BLaER1 treated with 17β-estradiol and CSF1 and Interleukin-3, amounts not matched to agents 10 nM and 100 nM (cell line): ENCODE measurements around the gene PSMA7.

Experiments used
- H3K27ac ChIP-seq, 11 experiments: shearing (Covaris generic); formaldehyde crosslinking; 2 replicates each; pipeline ENCODE4 v1.8.1; 2022
- H3K27me3 ChIP-seq, 11 experiments: shearing (Covaris generic); formaldehyde crosslinking; 2 replicates each; pipeline ENCODE4 v1.8.1; 2022
- H3K36me3 ChIP-seq, 11 experiments: shearing (Covaris generic); formaldehyde crosslinking; 2 replicates each; pipeline ENCODE4 v1.8.1; 2022
- H3K4me1 ChIP-seq, 10 experiments: shearing (Covaris generic); formaldehyde crosslinking; 2 replicates each; pipeline ENCODE4 v1.8.1; 2022
- H3K4me2 ChIP-seq, 11 experiments: shearing (Covaris generic); formaldehyde crosslinking; 2 replicates each; pipeline ENCODE4 v1.8.1; 2022
- H3K4me3 ChIP-seq, 10 experiments: shearing (Covaris generic); formaldehyde crosslinking; 2 replicates each; pipeline ENCODE4 v1.8.1; 2022
- H3K9ac ChIP-seq, 11 experiments: shearing (Covaris generic); formaldehyde crosslinking; 2 replicates each; pipeline ENCODE4 v1.8.1; 2022
- H3K9me3 ChIP-seq, 11 experiments: shearing (Covaris generic); formaldehyde crosslinking; replicated peaks in 1 of 11; 2 replicates each; pipeline ENCODE4 v1.8.1; 2022
- H4K20me1 ChIP-seq, 11 experiments: shearing (Covaris generic); formaldehyde crosslinking; 2 replicates each; pipeline ENCODE4 v1.8.1; 2022
- Cebpa-rat ChIP-seq, 11 experiments: shearing (Covaris generic); IDR thresholded peaks; 2 replicates each; pipeline ENCODE4 v1.8.1; 2022

Gene PSMA7

DNA sequence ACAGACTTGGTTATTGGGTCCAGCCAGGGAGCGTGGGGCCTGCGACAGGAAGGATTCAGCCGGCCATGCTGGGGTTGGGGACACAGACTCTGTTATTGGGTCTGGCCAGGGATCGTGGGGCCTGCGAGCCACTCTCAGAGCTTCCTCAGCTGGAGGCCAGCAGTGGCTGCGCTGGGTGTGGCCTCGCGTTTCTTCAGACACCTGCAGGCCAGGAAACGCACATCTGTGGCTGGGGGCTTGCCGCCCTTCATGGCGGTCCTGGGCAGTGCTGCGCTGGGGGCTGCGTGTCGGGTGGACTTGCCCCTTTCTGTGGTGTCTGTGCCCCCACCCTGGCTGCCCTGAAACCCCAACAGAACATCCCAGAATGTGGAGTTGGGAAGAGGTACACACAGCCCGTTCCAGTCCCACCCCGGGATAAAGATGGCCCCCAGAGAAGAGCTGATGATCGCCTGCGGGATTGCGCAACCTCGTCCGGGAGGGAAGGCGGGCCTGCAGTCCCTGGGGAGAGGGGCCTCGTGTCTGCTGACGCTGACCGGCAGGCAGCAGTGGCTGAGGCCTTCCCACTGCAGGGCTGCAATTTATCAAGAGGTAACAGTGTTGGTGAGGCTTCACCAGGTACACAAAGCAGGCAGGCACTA lies 22.7 kb upstream of the PSMA7 start:
- no peaks in the 10 kb centered on the region for H3K9me3 ChIP-seq
- peak in 9 of 11 experiments; percentile 30 to 83 (median 51); a peak in 8 of 22 replicates for TF ChIP-seq Cebpa-rat (IDR thresholded peaks at IDR 0.05)
- H3K27ac ChIP-seq = no peak overlapping the region; a peak in 1 of 22 replicates
- H3K9ac ChIP-seq = no peak overlapping the region
- H3K27me3 ChIP-seq = no peaks in the 10 kb centered on the region
- H4K20me1 ChIP-seq = peaks cover 0 to 77% (median 8%) of the 10 kb centered on the region in 11 experiments; a peak in 12 of 22 replicates
- no peak overlapping the region for H3K4me3 ChIP-seq
- H3K4me1 ChIP-seq = peaks cover 0 to 8% (median 0%) of the 10 kb centered on the region in 10 experiments; a peak in 5 of 20 replicates
- H3K4me2 ChIP-seq = no peak overlapping the region
- H3K36me3 ChIP-seq = peaks cover 80 to 99% (median 92%) of the 10 kb centered on the region in 11 experiments

DNA sequence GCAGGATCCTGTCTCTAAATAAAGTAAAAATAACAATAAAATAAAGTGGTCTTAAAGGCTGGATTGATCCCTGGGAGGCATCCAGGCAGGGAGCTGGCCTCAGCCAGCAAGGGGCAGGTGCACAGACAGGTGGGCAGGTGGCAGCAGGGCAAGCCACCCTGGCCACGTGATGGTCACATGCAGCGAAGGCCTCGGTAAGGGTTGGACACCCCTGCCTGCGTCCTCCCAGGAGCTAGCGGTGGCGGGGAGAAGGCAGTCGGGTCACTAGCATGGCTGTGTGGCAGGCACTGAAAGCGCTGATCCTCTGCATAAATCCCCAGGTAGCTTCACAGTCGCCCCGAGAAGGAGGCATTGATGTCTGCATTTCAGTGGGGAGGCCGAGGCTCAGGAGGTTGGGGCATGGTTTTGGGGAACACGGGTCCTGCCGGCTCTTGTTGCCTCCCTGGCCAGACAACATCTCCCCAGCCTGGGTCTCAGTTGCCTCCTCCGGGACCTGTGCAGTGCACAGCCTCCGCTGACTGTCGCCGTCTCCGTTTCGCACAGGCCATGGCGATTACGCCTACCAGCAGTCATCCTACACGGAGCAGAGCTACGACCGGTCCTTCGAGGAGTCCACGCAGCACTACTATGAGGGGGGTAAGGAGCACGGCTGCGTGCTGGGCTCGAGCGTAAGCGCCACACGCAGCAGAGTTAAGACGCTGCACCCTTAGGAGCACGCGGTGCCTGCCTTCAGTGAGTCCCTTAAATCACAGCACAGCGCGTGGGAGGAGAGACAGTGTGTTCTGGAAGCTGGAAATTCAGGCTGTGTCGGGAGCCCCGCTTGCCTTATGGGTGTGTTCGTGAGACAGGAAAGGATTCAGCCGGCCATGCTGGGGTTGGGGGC lies 21.9 kb upstream of the PSMA7 start:
- Histone ChIP-seq H3K36me3 (peaks cover 85 to 99% (median 97%) of the 10 kb centered on the region in 11 experiments), H3K4me3 (no peak overlapping the region), H4K20me1 (peaks cover 0 to 82% (median 13%) of the 10 kb centered on the region in 11 experiments; a peak in 12 of 22 replicates), H3K27ac (no peak overlapping the region), H3K9ac (no peak overlapping the region), H3K4me1 (peaks cover 0 to 9% (median 0%) of the 10 kb centered on the region in 10 experiments; a peak in 5 of 20 replicates), H3K9me3 (no peaks in the 10 kb centered on the region), H3K27me3 (no peaks in the 10 kb centered on the region), H3K4me2 (no peak overlapping the region)
- TF ChIP-seq Cebpa-rat (IDR thresholded peaks at IDR 0.05) = no peak

DNA sequence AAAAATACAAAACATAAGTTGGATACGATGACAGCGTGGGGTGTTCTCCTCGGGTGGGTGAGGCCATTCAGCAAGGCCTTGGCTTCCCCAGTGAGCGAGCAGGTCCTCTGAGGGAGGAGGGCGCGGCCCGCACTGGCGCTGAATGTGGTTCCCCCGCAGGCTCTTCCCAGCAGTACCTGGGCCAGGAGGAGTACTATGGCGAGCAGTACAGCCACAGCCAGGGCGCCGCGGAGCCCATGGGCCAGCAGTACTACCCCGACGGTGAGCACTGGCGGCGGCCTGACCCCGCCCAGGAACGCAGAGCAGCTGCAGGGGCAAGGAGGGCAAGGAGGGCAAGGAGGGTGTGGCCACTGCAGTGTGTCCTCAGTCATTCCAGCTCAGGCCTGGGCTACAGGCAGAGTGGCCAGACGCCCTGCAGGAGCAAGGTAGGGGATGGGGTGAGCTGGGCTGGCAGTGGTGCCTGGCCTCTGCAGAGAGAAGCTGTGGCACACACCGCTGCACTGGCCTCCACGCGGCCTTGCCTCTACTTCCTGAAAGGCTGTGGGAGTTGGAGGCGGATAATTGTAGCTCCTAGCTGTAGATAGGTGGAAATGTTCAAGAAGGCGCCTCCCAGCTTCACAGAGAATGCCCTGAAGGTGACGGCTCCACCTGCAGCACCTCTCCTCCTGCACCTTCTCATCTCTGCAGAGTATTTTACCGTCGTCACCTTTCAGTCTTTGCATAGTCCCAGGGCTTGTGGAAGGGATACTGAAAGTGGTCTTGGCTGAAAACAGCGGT lies 21.0 kb upstream of the PSMA7 start:
- no peak overlapping the region for H3K27ac ChIP-seq
- TF ChIP-seq Cebpa-rat (IDR thresholded peaks at IDR 0.05) = no peak
- H3K4me2 ChIP-seq = no peak overlapping the region
- no peaks in the 10 kb centered on the region for H3K9me3 ChIP-seq
- no peak overlapping the region for H3K4me3 ChIP-seq
- peaks cover 2 to 81% (median 20%) of the 10 kb centered on the region in 11 experiments; a peak in 21 of 22 replicates for H4K20me1 ChIP-seq
- H3K27me3 ChIP-seq = no peaks in the 10 kb centered on the region
- peaks cover 81 to 97% (median 95%) of the 10 kb centered on the region in 11 experiments for H3K36me3 ChIP-seq
- H3K9ac ChIP-seq = no peak overlapping the region
- peaks cover 3 to 17% (median 6%) of the 10 kb centered on the region in 10 experiments; a peak in 16 of 20 replicates for H3K4me1 ChIP-seq

DNA sequence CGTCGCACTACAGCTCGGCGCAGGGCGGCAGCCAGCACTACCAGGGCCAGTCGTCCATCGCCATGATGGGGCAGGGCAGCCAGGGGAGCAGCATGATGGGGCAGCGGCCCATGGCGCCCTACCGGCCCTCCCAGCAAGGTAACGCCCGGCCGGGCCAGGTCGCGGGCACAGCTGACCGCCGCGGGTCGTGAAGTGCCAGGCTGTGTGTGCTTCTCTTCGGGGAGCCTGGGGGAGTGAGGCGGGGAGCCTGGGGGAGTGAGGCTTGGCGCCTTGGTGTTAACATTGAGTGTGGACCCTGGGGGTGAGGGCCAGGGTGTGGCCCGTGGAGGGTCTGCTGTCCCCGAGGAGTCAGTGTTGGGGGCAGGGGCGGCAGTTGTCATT lies 20.3 kb upstream of the PSMA7 start:
- H3K4me1 ChIP-seq = peaks cover 6 to 19% (median 13%) of the 10 kb centered on the region in 10 experiments; a peak in 18 of 20 replicates
- no peaks in the 10 kb centered on the region for H3K27me3 ChIP-seq
- H3K4me2 ChIP-seq = no peak overlapping the region
- H3K9me3 ChIP-seq = no peaks in the 10 kb centered on the region
- no peak overlapping the region for H3K27ac ChIP-seq
- peaks cover 74 to 97% (median 93%) of the 10 kb centered on the region in 11 experiments for H3K36me3 ChIP-seq
- H3K4me3 ChIP-seq = no peak overlapping the region
- H4K20me1 ChIP-seq = peaks cover 8 to 81% (median 27%) of the 10 kb centered on the region in 11 experiments; a peak in 21 of 22 replicates
- no peak overlapping the region for H3K9ac ChIP-seq
- no peak for TF ChIP-seq Cebpa-rat (IDR thresholded peaks at IDR 0.05)

DNA sequence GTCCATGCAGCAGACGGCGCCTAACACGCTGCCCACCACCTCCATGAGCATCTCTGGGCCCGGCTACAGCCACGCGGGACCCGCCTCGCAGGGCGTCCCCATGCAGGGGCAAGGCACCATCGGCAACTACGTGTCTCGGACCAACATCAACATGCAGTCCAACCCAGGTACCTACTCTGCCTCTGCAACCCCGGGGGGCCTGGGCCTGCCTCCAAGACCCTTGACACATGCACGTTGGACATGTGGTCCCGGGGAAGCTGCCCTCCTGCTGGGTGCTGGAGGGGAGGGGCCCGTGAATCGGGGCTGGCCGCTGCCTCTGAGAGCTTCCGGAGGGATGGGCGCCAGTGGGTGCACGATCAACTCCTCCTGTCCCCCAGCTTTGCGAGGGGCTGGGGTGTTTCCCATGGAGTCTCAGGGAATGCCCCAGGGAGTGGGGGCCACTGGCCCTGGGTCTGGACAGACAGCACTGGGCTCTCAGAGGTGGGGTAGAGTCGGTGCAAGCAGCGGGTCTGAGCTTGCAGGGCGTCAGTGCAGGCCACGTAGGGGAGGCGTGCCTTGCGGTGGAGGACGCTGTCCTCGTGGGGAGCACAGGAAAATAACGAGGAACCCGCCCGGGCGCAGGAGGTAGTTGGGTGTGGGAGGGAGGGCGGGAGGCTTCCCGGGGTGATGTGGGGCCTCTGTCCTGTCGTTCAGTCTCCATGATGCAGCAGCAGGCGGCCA lies 19.7 kb upstream of the PSMA7 start:
- H4K20me1 ChIP-seq = peaks cover 13 to 82% (median 32%) of the 10 kb centered on the region in 11 experiments
- no peak for TF ChIP-seq Cebpa-rat (IDR thresholded peaks at IDR 0.05)
- H3K27me3 ChIP-seq = no peaks in the 10 kb centered on the region
- H3K4me1 ChIP-seq = peaks cover 6 to 24% (median 18%) of the 10 kb centered on the region in 10 experiments; a peak in 19 of 20 replicates
- H3K4me2 ChIP-seq = no peak overlapping the region
- H3K9me3 ChIP-seq = no peaks in the 10 kb centered on the region
- peaks cover 69 to 95% (median 89%) of the 10 kb centered on the region in 11 experiments for H3K36me3 ChIP-seq
- no peak overlapping the region for H3K27ac ChIP-seq
- H3K9ac ChIP-seq = no peak overlapping the region
- no peak overlapping the region for H3K4me3 ChIP-seq

DNA sequence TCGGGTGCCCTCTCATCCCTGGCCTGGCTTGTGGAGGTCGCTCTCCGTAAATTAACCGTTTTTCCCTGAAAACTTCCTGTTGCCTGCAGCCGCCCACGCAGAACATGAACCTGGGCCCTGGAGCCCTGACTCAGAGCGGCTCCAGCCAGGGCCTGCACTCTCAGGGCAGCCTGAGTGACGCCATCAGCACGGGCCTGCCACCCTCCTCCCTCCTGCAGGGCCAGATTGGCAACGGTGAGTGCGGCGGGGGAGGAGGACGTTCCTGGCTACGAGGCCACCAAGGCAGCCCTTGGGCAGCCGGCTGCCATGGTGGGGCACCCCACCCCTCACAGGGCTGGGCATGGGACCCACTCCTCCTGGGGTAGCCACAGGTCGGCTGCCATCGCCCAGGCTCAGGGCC lies 18.2 kb upstream of the PSMA7 start:
- no peak for TF ChIP-seq Cebpa-rat (IDR thresholded peaks at IDR 0.05)
- H3K27me3 ChIP-seq = no peaks in the 10 kb centered on the region
- peak overlapping the region in 1 of 11 experiments; percentile 15; a peak in 1 of 22 replicates for H3K4me2 ChIP-seq
- H3K4me1 ChIP-seq = peaks cover 18 to 40% (median 34%) of the 10 kb centered on the region in 10 experiments
- peak overlapping the region in 3 of 11 experiments; percentile 5 to 37 (median 29); a peak in 3 of 22 replicates for H3K9ac ChIP-seq
- H4K20me1 ChIP-seq = peaks cover 29 to 88% (median 48%) of the 10 kb centered on the region in 11 experiments
- H3K36me3 ChIP-seq = peaks cover 61 to 81% (median 73%) of the 10 kb centered on the region in 11 experiments
- H3K9me3 ChIP-seq = no peaks in the 10 kb centered on the region
- no peak overlapping the region for H3K27ac ChIP-seq
- H3K4me3 ChIP-seq = no peak overlapping the region

DNA sequence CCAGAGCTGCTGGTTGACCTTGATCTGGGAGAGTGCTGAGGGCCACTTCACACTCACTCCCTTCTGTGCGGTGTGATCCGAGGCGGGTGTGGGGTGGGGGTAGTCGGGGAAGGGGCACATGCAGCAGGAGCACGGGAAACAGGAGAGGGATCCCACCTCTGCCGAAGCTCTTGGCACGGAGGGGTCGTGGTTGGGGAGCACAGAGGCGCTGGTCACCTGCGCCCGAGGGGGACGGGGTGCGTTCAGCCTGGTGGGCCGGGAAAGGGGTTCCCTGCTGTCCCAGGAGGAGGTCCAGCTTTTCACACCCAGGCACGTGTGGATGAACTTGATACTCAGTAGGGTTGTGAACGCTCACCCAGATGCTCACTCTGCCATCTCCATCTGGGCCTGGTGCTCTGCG lies 17.7 kb upstream of the PSMA7 start:
- H3K36me3 ChIP-seq = peaks cover 56 to 76% (median 69%) of the 10 kb centered on the region in 11 experiments
- no peak for TF ChIP-seq Cebpa-rat (IDR thresholded peaks at IDR 0.05)
- no peak overlapping the region for H3K4me3 ChIP-seq
- peaks cover 34 to 90% (median 52%) of the 10 kb centered on the region in 11 experiments for H4K20me1 ChIP-seq
- peak overlapping the region in 3 of 11 experiments; percentile 5 to 37 (median 29); a peak in 3 of 22 replicates for H3K9ac ChIP-seq
- H3K27me3 ChIP-seq = no peaks in the 10 kb centered on the region
- peaks cover 22 to 44% (median 38%) of the 10 kb centered on the region in 10 experiments for H3K4me1 ChIP-seq
- no peaks in the 10 kb centered on the region for H3K9me3 ChIP-seq
- H3K4me2 ChIP-seq = peak overlapping the region in 1 of 11 experiments; percentile 15; a peak in 1 of 22 replicates
- no peak overlapping the region for H3K27ac ChIP-seq

DNA sequence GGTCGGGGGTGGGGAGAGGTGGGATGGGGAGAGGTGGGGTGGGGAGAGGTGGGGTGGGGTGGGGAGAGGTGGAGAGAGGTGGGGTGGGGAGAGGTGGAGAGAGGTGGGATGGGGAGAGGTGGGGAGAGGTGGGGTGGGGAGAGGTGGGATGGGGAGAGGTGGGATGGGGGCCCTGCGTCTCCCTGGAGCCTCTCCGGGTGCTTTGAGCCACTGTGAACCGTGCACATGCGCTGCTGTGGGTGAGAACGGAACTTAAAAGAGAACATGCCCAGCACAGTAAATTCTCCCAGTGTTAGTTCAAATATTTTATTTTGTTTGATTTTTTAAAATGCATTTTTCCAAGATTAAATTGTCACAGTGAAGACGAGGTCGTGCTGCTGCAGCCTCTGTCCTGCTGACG lies 17.1 kb upstream of the PSMA7 start:
- TF ChIP-seq Cebpa-rat (IDR thresholded peaks at IDR 0.05) = no peak
- H3K36me3 ChIP-seq = peaks cover 50 to 76% (median 62%) of the 10 kb centered on the region in 11 experiments
- no peak overlapping the region for H3K4me3 ChIP-seq
- no peak overlapping the region for H3K27ac ChIP-seq
- peaks cover 40 to 90% (median 59%) of the 10 kb centered on the region in 11 experiments for H4K20me1 ChIP-seq
- no peaks in the 10 kb centered on the region for H3K27me3 ChIP-seq
- H3K9ac ChIP-seq = no peak overlapping the region
- no peak overlapping the region for H3K4me2 ChIP-seq
- peaks cover 22 to 50% (median 45%) of the 10 kb centered on the region in 10 experiments for H3K4me1 ChIP-seq
- no peaks in the 10 kb centered on the region for H3K9me3 ChIP-seq
